GM19351 (cell line): ENCODE measurements around the gene SLC39A8.
"Not testable (repeated sequence)": the region's sequence is repeated elsewhere in the genome, so short reads cannot be mapped to it uniquely, and the experiment has no call there.

Source experiments
- ATAC-seq: cut with Tn5 transposase; IDR thresholded peaks from one replicate; pipeline ENCODE4 v1.9.1; 2021; ENCODE audit warnings: mild to moderate bottlenecking, moderate library complexity; ENCODE audit not compliant: unreplicated experiment

The SLC39A8 gene

DNA sequence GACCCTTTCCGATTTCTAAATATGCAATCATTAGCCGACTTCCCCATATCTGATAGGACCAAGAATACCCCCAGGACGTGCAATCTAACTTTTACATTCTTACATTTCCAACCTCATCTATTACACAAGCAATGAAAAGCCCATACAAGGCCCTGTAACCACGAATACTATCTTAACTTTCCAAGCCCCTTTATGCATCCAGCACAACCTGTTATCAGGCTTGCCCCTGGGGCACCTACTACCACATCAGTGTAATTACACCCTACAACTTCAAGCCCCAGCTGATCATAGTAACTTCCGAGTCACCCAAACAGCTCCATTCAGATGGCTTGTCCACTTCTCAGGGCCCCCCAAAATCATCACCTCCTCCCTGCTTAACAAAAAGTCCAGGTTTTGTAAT is 102.0 kb downstream of the SLC39A8 start:
- not testable (repeated sequence) for ATAC-seq

- no peak for ATAC-seq
These were observed 110.9 kb downstream of the SLC39A8 start for GRCh38 chr4:102234243-102234838.

DNA sequence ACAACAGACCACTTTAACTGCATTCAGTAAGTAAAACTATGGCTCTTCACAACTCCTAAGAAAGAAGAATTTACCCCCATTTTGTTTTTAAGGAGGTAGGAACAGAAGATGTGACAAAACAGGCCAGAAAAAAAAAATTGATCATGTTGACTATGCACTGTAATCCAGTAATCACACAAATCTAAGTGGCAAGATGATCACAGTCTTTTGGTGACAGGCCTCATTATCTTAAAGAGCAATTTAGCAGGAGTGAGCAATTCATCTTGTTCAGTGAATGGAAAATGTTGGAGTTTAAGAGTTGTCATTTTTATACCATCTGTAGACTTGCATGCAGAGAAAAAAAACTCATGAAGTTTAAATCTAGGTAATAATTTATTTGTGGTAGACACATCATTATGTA is 115.1 kb downstream of the SLC39A8 start:
- no peak for ATAC-seq

DNA sequence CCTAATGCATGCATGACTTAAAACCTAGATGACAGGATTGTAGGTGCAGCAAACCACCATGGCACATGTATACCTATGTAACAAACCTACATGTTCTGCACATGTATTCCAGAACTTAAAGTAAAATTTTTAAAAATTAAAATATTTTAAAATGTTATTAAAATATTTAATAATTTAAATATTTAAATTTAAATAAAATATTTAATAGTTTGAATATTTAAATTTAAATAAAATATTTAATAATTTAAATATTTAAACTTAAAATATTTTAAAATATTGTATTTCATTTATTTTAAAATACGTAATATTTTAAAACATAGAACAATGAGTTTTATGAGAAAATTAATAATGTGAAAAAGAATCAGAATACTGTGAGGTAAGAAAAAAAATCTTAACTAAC is 117.9 kb downstream of the SLC39A8 start:
- no peak for ATAC-seq

- no peak for ATAC-seq
These were observed 121.8 kb downstream of the SLC39A8 start for GRCh38 chr4:102223461-102223860.

DNA sequence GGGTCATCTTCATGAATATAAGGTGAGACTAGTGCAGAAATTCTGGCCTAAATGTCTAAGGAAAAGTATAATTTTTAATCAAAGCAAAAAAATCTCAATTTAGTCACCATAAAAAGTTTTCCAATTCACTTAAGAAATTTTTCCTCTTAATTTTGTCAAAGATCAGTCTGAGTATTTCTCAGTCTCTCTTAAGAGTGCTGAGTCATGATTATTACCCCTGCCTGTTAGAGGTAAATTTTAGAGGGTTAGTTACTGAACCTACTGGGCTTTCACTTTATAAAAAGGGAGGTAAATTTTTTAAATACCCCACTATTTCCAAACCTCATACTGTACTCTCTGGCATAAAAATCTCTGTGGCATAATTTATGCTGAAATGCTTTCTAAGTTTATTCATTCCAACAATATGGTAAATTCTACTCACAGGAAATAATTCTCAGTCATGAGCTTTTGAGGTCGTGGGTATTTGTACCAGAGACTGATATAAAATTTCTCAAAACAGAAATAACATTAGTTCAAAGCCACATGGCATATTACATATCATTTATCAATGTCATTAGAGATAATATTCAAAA is 122.4 kb downstream of the SLC39A8 start:
- ATAC-seq, result no peak

GRCh38 chr4:102219129-102219528 is 126.2 kb downstream of the SLC39A8 start:
- no peak for ATAC-seq

- ATAC-seq, result no peak
These were observed 126.6 kb downstream of the SLC39A8 start for GRCh38 chr4:102218656-102219055.

DNA sequence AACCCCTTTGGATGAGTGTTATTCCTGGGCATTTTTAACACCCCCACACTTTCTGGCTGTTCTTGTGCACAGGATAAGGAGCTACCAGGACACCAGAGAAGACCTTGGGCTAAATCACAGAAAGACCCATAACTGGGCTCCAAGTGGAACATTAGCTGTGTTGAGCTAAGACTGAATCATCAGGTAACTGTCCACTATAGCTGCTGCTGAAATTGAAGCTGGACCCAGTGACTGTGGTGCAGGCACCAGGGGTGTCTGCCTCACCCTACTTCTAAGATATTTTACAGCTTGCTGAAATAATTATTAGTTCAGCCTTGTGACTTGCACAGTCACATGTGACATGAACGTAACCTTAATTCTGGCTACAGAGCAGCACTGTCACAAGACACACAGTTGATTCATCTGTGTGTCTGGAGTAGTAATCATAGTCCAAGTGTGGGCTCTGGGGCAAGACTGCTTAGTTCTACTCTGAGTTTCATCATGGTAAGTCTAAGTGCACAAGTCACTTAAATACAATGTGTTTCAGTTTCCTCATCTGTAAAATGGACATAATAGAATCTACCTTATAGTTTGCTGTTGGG is 127.4 kb downstream of the SLC39A8 start:
- ATAC-seq, result no peak

GRCh38 chr4:102217345-102217744 is 127.9 kb downstream of the SLC39A8 start:
- no peak for ATAC-seq

DNA sequence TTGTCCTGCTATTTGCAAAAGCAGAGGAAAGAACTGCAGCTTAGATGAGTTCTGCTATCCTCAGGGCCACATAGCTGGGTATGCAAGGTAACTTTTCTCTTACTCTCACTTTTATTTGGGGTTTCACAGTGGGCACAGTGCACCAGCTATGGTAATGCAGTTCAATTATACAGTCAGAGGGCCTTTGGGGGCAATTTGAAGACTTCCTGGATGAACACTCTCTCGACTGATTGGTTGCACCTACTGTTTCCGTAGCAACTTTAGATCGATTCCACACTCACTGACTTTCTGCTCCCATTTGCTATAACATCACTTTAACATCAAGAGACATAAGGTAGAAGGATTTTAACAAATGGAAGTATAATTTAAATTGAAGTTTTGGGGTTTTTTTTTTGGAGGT is 128.6 kb downstream of the SLC39A8 start:
- ATAC-seq, result no peak

GRCh38 chr4:102213031-102213430 is 132.3 kb downstream of the SLC39A8 start:
- no peak for ATAC-seq
